GM23338 (cell line): ENCODE measurements around the gene PRDM5. TPM values are rescaled to one million over a fixed set of nuclear protein-coding genes. Genes with fewer than 3 reads are reported as not detected.

ENCODE experiments used
- EZH2 ChIP-seq: fragments of 200-600 bp; sonication (generic); IDR thresholded peaks from one replicate; pipeline ENCODE4 v1.8.0; 2017; ENCODE audit warnings: antibody characterized with exemption, mild to moderate bottlenecking, low read depth; ENCODE audit not compliant: unreplicated experiment
- STAT1 ChIP-seq: IDR thresholded peaks from one replicate; pipeline ENCODE4 v1.6.1; 2016; ENCODE audit warnings: antibody characterized with exemption; ENCODE audit not compliant: unreplicated experiment
- ZNF114 ChIP-seq: fragments of 250-450 bp; sonication (Bioruptor Pico); IDR thresholded peaks from 2 replicates; pipeline ENCODE4 v1.5.0; 2020; ENCODE audit warnings: mild to moderate bottlenecking, moderate library complexity
- ZNF331 ChIP-seq: fragments of 250-450 bp; sonication (Bioruptor Pico); IDR thresholded peaks from 2 replicates; pipeline ENCODE4 v1.5.0; 2020; ENCODE audit warnings: low read depth, mild to moderate bottlenecking, moderate library complexity
- ZNF462 ChIP-seq: fragments of 250-450 bp; sonication (Bioruptor Pico); IDR thresholded peaks from 2 replicates; pipeline ENCODE4 v1.5.0; 2020; ENCODE audit warnings: mild to moderate bottlenecking, moderate library complexity
- polyA plus RNA-seq: library from polyadenylated mRNA; unstranded; fragments of >200 nt; fragmentation: Nextera tagmentation; extraction: Ambion mirVana; gene quantifications from 2 replicates; pipeline ENCODE4 v1.2.1, GENCODE V29; 2016
- total RNA-seq: library from RNA; depleted of rRNA; stranded (reverse); fragments of >200 nt; shearing (Covaris generic); gene quantifications from 2 replicates; pipeline ENCODE4 v1.2.3, GENCODE V29; 2014
- TF ChIP-seq, protein P1 (sequence below), 2 experiments: fragments of 200-600 bp in 1 of 2; sonication (generic) in 1 of 2; conservative IDR thresholded peaks; 2 replicates each; pipeline versions ENCODE4 v1.5.1 to v1.6.1; 2016 to 2017; ENCODE audit warnings: antibody characterized with exemption in 2 of 2, low read depth in 2 of 2, mild to moderate bottlenecking in 2 of 2, moderate library complexity in 1 of 2
- TF ChIP-seq, protein P2 (sequence below): IDR thresholded peaks from one replicate; pipeline ENCODE4 v1.6.1; 2018; ENCODE audit warnings: antibody characterized with exemption; ENCODE audit not compliant: unreplicated experiment

PRDM5 gene
- total and polyA plus RNA-seq, 2 experiments from 2014 or later, result 11.2 to 40.4 TPM

- no peak for TF ChIP-seq ZNF462
- TF ChIP-seq ZNF114 (CRISPR knock-in tag), result no peak
- TF ChIP-seq STAT1, result no peak
- TF ChIP-seq ZNF331 (CRISPR knock-in tag), result no peak
- TF ChIP-seq, protein P1, sequence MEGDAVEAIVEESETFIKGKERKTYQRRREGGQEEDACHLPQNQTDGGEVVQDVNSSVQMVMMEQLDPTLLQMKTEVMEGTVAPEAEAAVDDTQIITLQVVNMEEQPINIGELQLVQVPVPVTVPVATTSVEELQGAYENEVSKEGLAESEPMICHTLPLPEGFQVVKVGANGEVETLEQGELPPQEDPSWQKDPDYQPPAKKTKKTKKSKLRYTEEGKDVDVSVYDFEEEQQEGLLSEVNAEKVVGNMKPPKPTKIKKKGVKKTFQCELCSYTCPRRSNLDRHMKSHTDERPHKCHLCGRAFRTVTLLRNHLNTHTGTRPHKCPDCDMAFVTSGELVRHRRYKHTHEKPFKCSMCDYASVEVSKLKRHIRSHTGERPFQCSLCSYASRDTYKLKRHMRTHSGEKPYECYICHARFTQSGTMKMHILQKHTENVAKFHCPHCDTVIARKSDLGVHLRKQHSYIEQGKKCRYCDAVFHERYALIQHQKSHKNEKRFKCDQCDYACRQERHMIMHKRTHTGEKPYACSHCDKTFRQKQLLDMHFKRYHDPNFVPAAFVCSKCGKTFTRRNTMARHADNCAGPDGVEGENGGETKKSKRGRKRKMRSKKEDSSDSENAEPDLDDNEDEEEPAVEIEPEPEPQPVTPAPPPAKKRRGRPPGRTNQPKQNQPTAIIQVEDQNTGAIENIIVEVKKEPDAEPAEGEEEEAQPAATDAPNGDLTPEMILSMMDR (conservative IDR thresholded peaks at IDR 0.05; ENCODE audit: low read depth in 2 of 2), result no peak
- TF ChIP-seq, protein P2, sequence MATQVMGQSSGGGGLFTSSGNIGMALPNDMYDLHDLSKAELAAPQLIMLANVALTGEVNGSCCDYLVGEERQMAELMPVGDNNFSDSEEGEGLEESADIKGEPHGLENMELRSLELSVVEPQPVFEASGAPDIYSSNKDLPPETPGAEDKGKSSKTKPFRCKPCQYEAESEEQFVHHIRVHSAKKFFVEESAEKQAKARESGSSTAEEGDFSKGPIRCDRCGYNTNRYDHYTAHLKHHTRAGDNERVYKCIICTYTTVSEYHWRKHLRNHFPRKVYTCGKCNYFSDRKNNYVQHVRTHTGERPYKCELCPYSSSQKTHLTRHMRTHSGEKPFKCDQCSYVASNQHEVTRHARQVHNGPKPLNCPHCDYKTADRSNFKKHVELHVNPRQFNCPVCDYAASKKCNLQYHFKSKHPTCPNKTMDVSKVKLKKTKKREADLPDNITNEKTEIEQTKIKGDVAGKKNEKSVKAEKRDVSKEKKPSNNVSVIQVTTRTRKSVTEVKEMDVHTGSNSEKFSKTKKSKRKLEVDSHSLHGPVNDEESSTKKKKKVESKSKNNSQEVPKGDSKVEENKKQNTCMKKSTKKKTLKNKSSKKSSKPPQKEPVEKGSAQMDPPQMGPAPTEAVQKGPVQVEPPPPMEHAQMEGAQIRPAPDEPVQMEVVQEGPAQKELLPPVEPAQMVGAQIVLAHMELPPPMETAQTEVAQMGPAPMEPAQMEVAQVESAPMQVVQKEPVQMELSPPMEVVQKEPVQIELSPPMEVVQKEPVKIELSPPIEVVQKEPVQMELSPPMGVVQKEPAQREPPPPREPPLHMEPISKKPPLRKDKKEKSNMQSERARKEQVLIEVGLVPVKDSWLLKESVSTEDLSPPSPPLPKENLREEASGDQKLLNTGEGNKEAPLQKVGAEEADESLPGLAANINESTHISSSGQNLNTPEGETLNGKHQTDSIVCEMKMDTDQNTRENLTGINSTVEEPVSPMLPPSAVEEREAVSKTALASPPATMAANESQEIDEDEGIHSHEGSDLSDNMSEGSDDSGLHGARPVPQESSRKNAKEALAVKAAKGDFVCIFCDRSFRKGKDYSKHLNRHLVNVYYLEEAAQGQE, result no peak
- TF ChIP-seq EZH2, result no peak
Measured at GRCh38 chr4:120824946-120825345, 97.6 kb downstream of the PRDM5 start (continued).
